Liver (tissue), 9 donors: ENCODE measurements around the gene ZFP36L1. TPM values are rescaled to one million over a fixed set of nuclear protein-coding genes. Genes with fewer than 3 reads are reported as not detected.

Experiments used
- DNase-seq: peaks from one replicate; pipeline ENCODE4 v3.0.0-alpha.2; 2017; ENCODE audit warnings: low spot score
- H3K27ac ChIP-seq, 2 donors: one replicate each; pipeline ENCODE4 v1.7.0; 2013; ENCODE audit warnings: inconsistent platforms in 2 of 2, low read length in 2 of 2, control low read depth in 1 of 2, low read depth in 1 of 2, mild to moderate bottlenecking in 1 of 2
- H3K27me3 ChIP-seq, 4 donors: one replicate each; pipeline versions ENCODE4 v1.6.1 to v1.7.0; 2013; ENCODE audit warnings: low read length in 3 of 4, inconsistent platforms in 1 of 4, mild to moderate bottlenecking in 1 of 4, moderate library complexity in 1 of 4; ENCODE audit not compliant: control insufficient read depth in 4 of 4, insufficient read depth in 4 of 4
- H3K36me3 ChIP-seq, 4 donors: one replicate each; pipeline versions ENCODE4 v1.6.1 to v1.7.0; 2013; ENCODE audit warnings: low read length in 3 of 4, mild to moderate bottlenecking in 3 of 4, low read depth in 1 of 4, moderate library complexity in 1 of 4; ENCODE audit not compliant: control insufficient read depth in 4 of 4, insufficient read depth in 3 of 4
- H3K4me1 ChIP-seq, 4 donors: one replicate each; pipeline versions ENCODE4 v1.6.1 to v1.7.0; 2013; ENCODE audit warnings: low read length in 3 of 4, mild to moderate bottlenecking in 3 of 4, moderate library complexity in 1 of 4; ENCODE audit not compliant: control insufficient read depth in 4 of 4, insufficient read depth in 4 of 4
- H3K4me3 ChIP-seq, 3 donors: one replicate each; pipeline versions ENCODE4 v1.6.1 to v1.7.0; 2013; ENCODE audit warnings: low read length in 3 of 3, control low read depth in 1 of 3, low read depth in 1 of 3, mild to moderate bottlenecking in 1 of 3
- H3K9ac ChIP-seq, 2 donors: one replicate each; pipeline ENCODE4 v1.7.0; 2013; ENCODE audit warnings: low read length in 2 of 2, mild to moderate bottlenecking in 2 of 2, moderate library complexity in 2 of 2, control low read depth in 1 of 2, low read depth in 1 of 2
- H3K9me3 ChIP-seq, 4 donors: one replicate each; pipeline versions ENCODE4 v1.6.1 to v1.7.0; 2013; ENCODE audit warnings: low read length in 3 of 4; ENCODE audit not compliant: control insufficient read depth in 4 of 4
- EGR1 ChIP-seq, 2 donors: IDR thresholded peaks; 2 replicates each; pipeline ENCODE4 v1.6.1; 2016 to 2018; ENCODE audit warnings: antibody characterized with exemption in 2 of 2, low read depth in 2 of 2
- FOXA1 ChIP-seq: IDR thresholded peaks from 2 replicates; pipeline ENCODE4 v1.6.1; 2016; ENCODE audit warnings: antibody characterized with exemption
- FOXA2 ChIP-seq: IDR thresholded peaks from 2 replicates; pipeline ENCODE4 v1.6.1; 2016; ENCODE audit warnings: antibody characterized with exemption
- GABPA ChIP-seq, 2 donors: IDR thresholded peaks in 1 of 2; conservative IDR thresholded peaks in 1 of 2; 2 replicates each; pipeline ENCODE4 v1.6.1; 2016; ENCODE audit warnings: antibody characterized with exemption in 2 of 2, mild to moderate bottlenecking in 1 of 2, moderate library complexity in 1 of 2
- HNF4A ChIP-seq, 2 donors: conservative IDR thresholded peaks; 2 replicates each; pipeline ENCODE4 v1.6.1; 2016; ENCODE audit warnings: antibody characterized with exemption in 2 of 2, mild to moderate bottlenecking in 2 of 2
- HNF4G ChIP-seq: IDR thresholded peaks from 2 replicates; pipeline ENCODE4 v1.6.1; 2016; ENCODE audit warnings: antibody characterized with exemption
- JUND ChIP-seq, 2 donors: IDR thresholded peaks; 2 replicates each; pipeline ENCODE4 v1.6.1; 2016; ENCODE audit warnings: antibody characterized with exemption in 2 of 2
- NR2F2 ChIP-seq: IDR thresholded peaks from 2 replicates; pipeline ENCODE4 v1.6.1; 2016; ENCODE audit warnings: antibody characterized with exemption
- RAD21 ChIP-seq, 2 donors: IDR thresholded peaks; 2 replicates each; pipeline ENCODE4 v1.6.1; 2016; ENCODE audit warnings: antibody characterized with exemption in 2 of 2, mild to moderate bottlenecking in 2 of 2
- RXRA ChIP-seq, 2 donors: IDR thresholded peaks; 2 replicates each; pipeline ENCODE4 v1.6.1; 2017 to 2018; ENCODE audit warnings: antibody characterized with exemption in 2 of 2, mild to moderate bottlenecking in 1 of 2
- SP1 ChIP-seq: IDR thresholded peaks from 2 replicates; pipeline ENCODE4 v1.6.1; 2018; ENCODE audit warnings: antibody characterized with exemption, mild to moderate bottlenecking
- TAF1 ChIP-seq: conservative IDR thresholded peaks from 2 replicates; pipeline ENCODE4 v1.6.1; 2016; ENCODE audit warnings: antibody characterized with exemption, mild to moderate bottlenecking
- WGBS: extraction: QIAGEN DNeasy Blood & Tissue Kit; methylation state at CpG from one replicate; pipeline ENCODE4 v1.1.7; 2013; 5-methylcytosine and 5-hydroxymethylcytosine counted together
- polyA plus RNA-seq, 2 donors: library from polyadenylated mRNA; stranded (reverse) in 1 of 2; unstranded in 1 of 2; fragments of 200-250 nt in 1 of 2; fragments of >200 nt in 1 of 2; fragmentation: Nextera tagmentation in 1 of 2; extraction: Ambion mirVana in 1 of 2; gene quantifications; one replicate each; pipeline versions ENCODE4 v1.2.1 to v1.2.3, GENCODE V29; 2013 to 2015
- total RNA-seq, 2 donors: library from RNA; depleted of rRNA; stranded (reverse); fragments of >200 nt; gene quantifications; one replicate each; pipeline ENCODE4 v1.2.3, GENCODE V29; 2014
- TF ChIP-seq, protein P1 (sequence below): IDR thresholded peaks from 2 replicates; pipeline ENCODE4 v1.6.1; 2016; ENCODE audit warnings: antibody characterized with exemption
- TF ChIP-seq, protein P2 (sequence below): IDR thresholded peaks from 2 replicates; pipeline ENCODE4 v1.6.1; 2016; ENCODE audit warnings: antibody characterized with exemption, mild to moderate bottlenecking
- TF ChIP-seq, protein P3 (sequence below): IDR thresholded peaks from 2 replicates; pipeline ENCODE4 v1.6.1; 2016; ENCODE audit warnings: antibody characterized with exemption
- TF ChIP-seq, protein P4 (sequence below): IDR thresholded peaks from 2 replicates; pipeline ENCODE4 v1.6.1; 2016; ENCODE audit warnings: antibody characterized with exemption
- TF ChIP-seq, protein P5 (sequence below): fragments of 150-350 bp; IDR thresholded peaks from 2 replicates; pipeline ENCODE4 v1.5.1; 2017; ENCODE audit warnings: improper control_type of control experiment, low read depth, low read length; ENCODE audit not compliant: missing input control
- donor health status: healthy.
- donor health status: healthy.
- donor health status: healthy.
- donor health status: healthy.
- donor health status: healthy.

Gene ZFP36L1
- total and polyA plus RNA-seq, 4 donors, result 25.0 to 170 (median 69.5) TPM

DNA sequence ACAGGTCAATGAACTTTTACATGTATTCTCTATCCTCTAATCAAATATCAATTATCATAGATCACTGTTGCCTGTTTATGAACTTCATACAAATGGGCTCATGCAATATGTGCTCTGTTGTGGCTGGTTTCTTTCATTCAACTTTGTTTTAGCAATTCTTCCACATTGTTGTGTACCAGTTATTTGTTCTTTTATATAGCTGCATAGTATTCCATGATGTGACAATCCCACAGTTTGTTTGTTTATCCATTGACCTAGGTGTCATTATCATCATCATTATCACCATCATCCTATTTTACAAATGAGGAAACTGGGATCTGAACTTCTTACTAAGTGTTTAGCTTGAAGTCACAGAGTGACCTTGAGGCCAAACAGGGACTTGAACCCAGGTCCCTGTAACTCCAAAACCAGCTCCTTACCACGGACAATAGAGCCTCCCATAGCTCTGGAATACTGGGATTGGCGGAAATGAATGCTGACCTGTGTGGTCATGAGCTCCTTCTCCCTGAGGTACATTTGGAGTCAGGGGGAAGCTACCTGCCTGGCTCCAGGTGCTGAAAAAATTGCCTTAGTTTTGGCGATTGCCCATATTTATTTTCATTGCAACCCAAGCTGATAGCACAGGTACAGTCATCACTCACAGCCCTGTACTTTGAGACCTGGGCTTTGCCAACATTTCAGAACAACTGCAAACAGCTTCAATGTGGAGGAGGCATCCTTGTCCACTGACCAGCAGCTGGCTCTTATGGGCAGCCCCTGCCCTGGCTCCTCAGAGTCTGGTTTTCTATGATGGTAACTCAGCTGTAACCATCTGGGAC is 9.2 kb downstream of the ZFP36L1 start:
- H3K36me3 ChIP-seq, result peaks cover 0 to 5% (median 0%) of the 10 kb centered on the region in 4 donors
- TF ChIP-seq EGR1 (IDR thresholded peaks at IDR 0.05; ENCODE audit: low read depth in 2 of 2) (no peak), GABPA (IDR thresholded peaks at IDR 0.05 in 1 of 2, conservative IDR thresholded peaks at IDR 0.05 in 1 of 2) (peak in 1 of 2 donors; percentile 36), NR2F2 (no peak), JUND (IDR thresholded peaks at IDR 0.05) (peak; percentile 82 to 86), SP1 (peak; percentile 80), HNF4G (peak; percentile 91), FOXA1 (peak; percentile 7), FOXA2 (peak; percentile 62), HNF4A (conservative IDR thresholded peaks at IDR 0.05) (peak; percentile 88 to 91), TAF1 (peak; percentile 35), RAD21 (IDR thresholded peaks at IDR 0.05) (peak; percentile 63 to 77), RXRA (IDR thresholded peaks at IDR 0.05) (peak in 1 of 2 donors; percentile 72)
- TF ChIP-seq, protein P1, sequence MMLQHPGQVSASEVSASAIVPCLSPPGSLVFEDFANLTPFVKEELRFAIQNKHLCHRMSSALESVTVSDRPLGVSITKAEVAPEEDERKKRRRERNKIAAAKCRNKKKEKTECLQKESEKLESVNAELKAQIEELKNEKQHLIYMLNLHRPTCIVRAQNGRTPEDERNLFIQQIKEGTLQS, result peak; percentile 84
- TF ChIP-seq, protein P2, sequence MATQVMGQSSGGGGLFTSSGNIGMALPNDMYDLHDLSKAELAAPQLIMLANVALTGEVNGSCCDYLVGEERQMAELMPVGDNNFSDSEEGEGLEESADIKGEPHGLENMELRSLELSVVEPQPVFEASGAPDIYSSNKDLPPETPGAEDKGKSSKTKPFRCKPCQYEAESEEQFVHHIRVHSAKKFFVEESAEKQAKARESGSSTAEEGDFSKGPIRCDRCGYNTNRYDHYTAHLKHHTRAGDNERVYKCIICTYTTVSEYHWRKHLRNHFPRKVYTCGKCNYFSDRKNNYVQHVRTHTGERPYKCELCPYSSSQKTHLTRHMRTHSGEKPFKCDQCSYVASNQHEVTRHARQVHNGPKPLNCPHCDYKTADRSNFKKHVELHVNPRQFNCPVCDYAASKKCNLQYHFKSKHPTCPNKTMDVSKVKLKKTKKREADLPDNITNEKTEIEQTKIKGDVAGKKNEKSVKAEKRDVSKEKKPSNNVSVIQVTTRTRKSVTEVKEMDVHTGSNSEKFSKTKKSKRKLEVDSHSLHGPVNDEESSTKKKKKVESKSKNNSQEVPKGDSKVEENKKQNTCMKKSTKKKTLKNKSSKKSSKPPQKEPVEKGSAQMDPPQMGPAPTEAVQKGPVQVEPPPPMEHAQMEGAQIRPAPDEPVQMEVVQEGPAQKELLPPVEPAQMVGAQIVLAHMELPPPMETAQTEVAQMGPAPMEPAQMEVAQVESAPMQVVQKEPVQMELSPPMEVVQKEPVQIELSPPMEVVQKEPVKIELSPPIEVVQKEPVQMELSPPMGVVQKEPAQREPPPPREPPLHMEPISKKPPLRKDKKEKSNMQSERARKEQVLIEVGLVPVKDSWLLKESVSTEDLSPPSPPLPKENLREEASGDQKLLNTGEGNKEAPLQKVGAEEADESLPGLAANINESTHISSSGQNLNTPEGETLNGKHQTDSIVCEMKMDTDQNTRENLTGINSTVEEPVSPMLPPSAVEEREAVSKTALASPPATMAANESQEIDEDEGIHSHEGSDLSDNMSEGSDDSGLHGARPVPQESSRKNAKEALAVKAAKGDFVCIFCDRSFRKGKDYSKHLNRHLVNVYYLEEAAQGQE, result peak; percentile 84
- TF ChIP-seq, protein P3, sequence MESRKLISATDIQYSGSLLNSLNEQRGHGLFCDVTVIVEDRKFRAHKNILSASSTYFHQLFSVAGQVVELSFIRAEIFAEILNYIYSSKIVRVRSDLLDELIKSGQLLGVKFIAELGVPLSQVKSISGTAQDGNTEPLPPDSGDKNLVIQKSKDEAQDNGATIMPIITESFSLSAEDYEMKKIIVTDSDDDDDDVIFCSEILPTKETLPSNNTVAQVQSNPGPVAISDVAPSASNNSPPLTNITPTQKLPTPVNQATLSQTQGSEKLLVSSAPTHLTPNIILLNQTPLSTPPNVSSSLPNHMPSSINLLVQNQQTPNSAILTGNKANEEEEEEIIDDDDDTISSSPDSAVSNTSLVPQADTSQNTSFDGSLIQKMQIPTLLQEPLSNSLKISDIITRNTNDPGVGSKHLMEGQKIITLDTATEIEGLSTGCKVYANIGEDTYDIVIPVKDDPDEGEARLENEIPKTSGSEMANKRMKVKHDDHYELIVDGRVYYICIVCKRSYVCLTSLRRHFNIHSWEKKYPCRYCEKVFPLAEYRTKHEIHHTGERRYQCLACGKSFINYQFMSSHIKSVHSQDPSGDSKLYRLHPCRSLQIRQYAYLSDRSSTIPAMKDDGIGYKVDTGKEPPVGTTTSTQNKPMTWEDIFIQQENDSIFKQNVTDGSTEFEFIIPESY, result no peak
- TF ChIP-seq, protein P4, sequence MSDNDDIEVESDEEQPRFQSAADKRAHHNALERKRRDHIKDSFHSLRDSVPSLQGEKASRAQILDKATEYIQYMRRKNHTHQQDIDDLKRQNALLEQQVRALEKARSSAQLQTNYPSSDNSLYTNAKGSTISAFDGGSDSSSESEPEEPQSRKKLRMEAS, result peak; percentile 36
- TF ChIP-seq, protein P5, sequence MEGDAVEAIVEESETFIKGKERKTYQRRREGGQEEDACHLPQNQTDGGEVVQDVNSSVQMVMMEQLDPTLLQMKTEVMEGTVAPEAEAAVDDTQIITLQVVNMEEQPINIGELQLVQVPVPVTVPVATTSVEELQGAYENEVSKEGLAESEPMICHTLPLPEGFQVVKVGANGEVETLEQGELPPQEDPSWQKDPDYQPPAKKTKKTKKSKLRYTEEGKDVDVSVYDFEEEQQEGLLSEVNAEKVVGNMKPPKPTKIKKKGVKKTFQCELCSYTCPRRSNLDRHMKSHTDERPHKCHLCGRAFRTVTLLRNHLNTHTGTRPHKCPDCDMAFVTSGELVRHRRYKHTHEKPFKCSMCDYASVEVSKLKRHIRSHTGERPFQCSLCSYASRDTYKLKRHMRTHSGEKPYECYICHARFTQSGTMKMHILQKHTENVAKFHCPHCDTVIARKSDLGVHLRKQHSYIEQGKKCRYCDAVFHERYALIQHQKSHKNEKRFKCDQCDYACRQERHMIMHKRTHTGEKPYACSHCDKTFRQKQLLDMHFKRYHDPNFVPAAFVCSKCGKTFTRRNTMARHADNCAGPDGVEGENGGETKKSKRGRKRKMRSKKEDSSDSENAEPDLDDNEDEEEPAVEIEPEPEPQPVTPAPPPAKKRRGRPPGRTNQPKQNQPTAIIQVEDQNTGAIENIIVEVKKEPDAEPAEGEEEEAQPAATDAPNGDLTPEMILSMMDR, result no peak
- no peaks in the 10 kb centered on the region for H3K9me3 ChIP-seq
- DNase-seq, result no peak
- peak overlapping the region; percentile 91 to 97 for H3K27ac ChIP-seq
- H3K4me3 ChIP-seq, result no peak overlapping the region
- peaks cover 7 to 57% (median 23%) of the 10 kb centered on the region in 4 donors for H3K4me1 ChIP-seq
- H3K9ac ChIP-seq, result peak overlapping the region; percentile 21 to 76
- 40% methylated on average over 3 of the region's 3 CpGs for WGBS
- no peaks in the 10 kb centered on the region for H3K27me3 ChIP-seq
